ENCODE measurements around the gene NOA1.

Gene NOA1

GRCh38 chr4:56979421-56980072, 2.1 kb upstream of the NOA1 start:
- peak overlapping the region; percentile 95 for H3K9ac ChIP-seq (ENCODE audit: low read length)
- no peaks in the 10 kb centered on the region for H3K27me3 ChIP-seq (replicated peaks; ENCODE audit: control insufficient read depth, insufficient read depth, low read length)
- H3K4me1 ChIP-seq (ENCODE audit: control insufficient read depth, insufficient read depth, low read length) = peaks cover 34% of the 10 kb centered on the region
- peak overlapping the region; percentile 93 for H3K4me3 ChIP-seq (ENCODE audit: low read length)
- peak; percentile 35 for DNase-seq (ENCODE audit: low read depth)
- no peaks in the 10 kb centered on the region for H3K9me3 ChIP-seq (ENCODE audit: control insufficient read depth, low read length)
- peaks cover 6% of the 10 kb centered on the region for H3K36me3 ChIP-seq (ENCODE audit: control insufficient read depth, insufficient read depth, low read length, severe bottlenecking)

- Histone ChIP-seq H3K9ac (ENCODE audit: low read length) (peak within 1 kb of the TSS; percentile 95), H3K4me3 (ENCODE audit: low read length) (peak within 1 kb of the TSS; percentile 93), H3K27me3 (replicated peaks; ENCODE audit: control insufficient read depth, insufficient read depth, low read length) (no peaks in the 10 kb centered on the region), H3K36me3 (ENCODE audit: control insufficient read depth, insufficient read depth, low read length, severe bottlenecking) (peaks cover 10% of the 10 kb centered on the region), H3K9me3 (ENCODE audit: control insufficient read depth, low read length) (no peaks in the 10 kb centered on the region), H3K4me1 (ENCODE audit: control insufficient read depth, insufficient read depth, low read length) (peaks cover 34% of the 10 kb centered on the region)
- DNase-seq (ENCODE audit: low read depth) = peak; percentile 98
Observed at GRCh38 chr4:56978750-56979303, 1.4 kb upstream of the NOA1 start, which contains the start of gene POLR2B. Gene POLR2B (plus strand): TSS chr4:56978896. CDS start chr4:56978986, 90 bp downstream.

- Histone ChIP-seq H3K9me3 (ENCODE audit: control insufficient read depth, low read length) (peaks cover 7% of the 10 kb centered on the region), H3K9ac (ENCODE audit: low read length) (peak overlapping the region; percentile 95), H3K4me1 (ENCODE audit: control insufficient read depth, insufficient read depth, low read length) (peaks cover 28% of the 10 kb centered on the region), H3K36me3 (ENCODE audit: control insufficient read depth, insufficient read depth, low read length, severe bottlenecking) (peaks cover 29% of the 10 kb centered on the region), H3K27me3 (replicated peaks; ENCODE audit: control insufficient read depth, insufficient read depth, low read length) (no peaks in the 10 kb centered on the region), H3K4me3 (ENCODE audit: low read length) (peak overlapping the region; percentile 93)
- peak; percentile 55 for DNase-seq (ENCODE audit: low read depth)
Observed at GRCh38 chr4:56976837-56977320, 527 bp downstream of the NOA1 start.

GRCh38 chr4:56976283-56976836, 1.0 kb downstream of the NOA1 start:
- H3K4me1 ChIP-seq (ENCODE audit: control insufficient read depth, insufficient read depth, low read length) = peaks cover 22% of the 10 kb centered on the region
- H3K4me3 ChIP-seq (ENCODE audit: low read length) = peak overlapping the region; percentile 93
- H3K9me3 ChIP-seq (ENCODE audit: control insufficient read depth, low read length) = peaks cover 7% of the 10 kb centered on the region
- H3K9ac ChIP-seq (ENCODE audit: low read length) = peak overlapping the region; percentile 95
- DNase-seq (ENCODE audit: low read depth) = peak; percentile 50
- no peaks in the 10 kb centered on the region for H3K27me3 ChIP-seq (replicated peaks; ENCODE audit: control insufficient read depth, insufficient read depth, low read length)
- peaks cover 32% of the 10 kb centered on the region for H3K36me3 ChIP-seq (ENCODE audit: control insufficient read depth, insufficient read depth, low read length, severe bottlenecking)

GRCh38 chr4:56973336-56973735, 4.1 kb downstream of the NOA1 start:
- peaks cover 51% of the 10 kb centered on the region for H3K36me3 ChIP-seq (ENCODE audit: control insufficient read depth, insufficient read depth, low read length, severe bottlenecking)
- H3K4me3 ChIP-seq (ENCODE audit: low read length) = no peak overlapping the region
- peaks cover 7% of the 10 kb centered on the region for H3K9me3 ChIP-seq (ENCODE audit: control insufficient read depth, low read length)
- no peak for DNase-seq (ENCODE audit: low read depth)
- H3K4me1 ChIP-seq (ENCODE audit: control insufficient read depth, insufficient read depth, low read length) = peaks cover 7% of the 10 kb centered on the region
- no peaks in the 10 kb centered on the region for H3K27me3 ChIP-seq (replicated peaks; ENCODE audit: control insufficient read depth, insufficient read depth, low read length)
- no peak overlapping the region for H3K9ac ChIP-seq (ENCODE audit: low read length)

- no peak overlapping the region for H3K9ac ChIP-seq (ENCODE audit: low read length)
- H3K27me3 ChIP-seq (replicated peaks; ENCODE audit: control insufficient read depth, insufficient read depth, low read length) = no peaks in the 10 kb centered on the region
- H3K4me3 ChIP-seq (ENCODE audit: low read length) = no peak overlapping the region
- no peak for DNase-seq (ENCODE audit: low read depth)
- H3K9me3 ChIP-seq (ENCODE audit: control insufficient read depth, low read length) = peaks cover 7% of the 10 kb centered on the region
- peaks cover 56% of the 10 kb centered on the region for H3K36me3 ChIP-seq (ENCODE audit: control insufficient read depth, insufficient read depth, low read length, severe bottlenecking)
- peaks cover 7% of the 10 kb centered on the region for H3K4me1 ChIP-seq (ENCODE audit: control insufficient read depth, insufficient read depth, low read length)
Observed at GRCh38 chr4:56972809-56973208, 4.6 kb downstream of the NOA1 start.

- peaks cover 60% of the 10 kb centered on the region for H3K36me3 ChIP-seq (ENCODE audit: control insufficient read depth, insufficient read depth, low read length, severe bottlenecking)
Observed at GRCh38 chr4:56972389-56972788, 5.0 kb downstream of the NOA1 start.

GRCh38 chr4:56971383-56971782, 6.0 kb downstream of the NOA1 start:
- Histone ChIP-seq H3K27me3 (replicated peaks; ENCODE audit: control insufficient read depth, insufficient read depth, low read length) (no peaks in the 10 kb centered on the region), H3K9me3 (ENCODE audit: control insufficient read depth, low read length) (peaks cover 7% of the 10 kb centered on the region), H3K9ac (ENCODE audit: low read length) (no peak overlapping the region), H3K36me3 (ENCODE audit: control insufficient read depth, insufficient read depth, low read length, severe bottlenecking) (peaks cover 70% of the 10 kb centered on the region), H3K4me1 (ENCODE audit: control insufficient read depth, insufficient read depth, low read length) (peaks cover 7% of the 10 kb centered on the region), H3K4me3 (ENCODE audit: low read length) (no peak overlapping the region)
- no peak for DNase-seq (ENCODE audit: low read depth)

More at GRCh38 chr4:56972389-56972788, 5.0 kb downstream of the NOA1 start:
- DNase-seq (ENCODE audit: low read depth) = no peak
- peaks cover 7% of the 10 kb centered on the region for H3K9me3 ChIP-seq (ENCODE audit: control insufficient read depth, low read length)
- H3K4me3 ChIP-seq (ENCODE audit: low read length) = no peak overlapping the region
- no peaks in the 10 kb centered on the region for H3K27me3 ChIP-seq (replicated peaks; ENCODE audit: control insufficient read depth, insufficient read depth, low read length)
- H3K9ac ChIP-seq (ENCODE audit: low read length) = no peak overlapping the region
- peaks cover 7% of the 10 kb centered on the region for H3K4me1 ChIP-seq (ENCODE audit: control insufficient read depth, insufficient read depth, low read length)

GRCh38 chr4:56961107-56961500, 16.3 kb downstream of the NOA1 start:
- peaks cover 44% of the 10 kb centered on the region for H3K36me3 ChIP-seq (ENCODE audit: control insufficient read depth, insufficient read depth, low read length, severe bottlenecking)
- DNase-seq (ENCODE audit: low read depth) = no peak

GRCh38 chr4:56959100-56959499, 18.3 kb downstream of the NOA1 start:
- H3K4me1 ChIP-seq (ENCODE audit: control insufficient read depth, insufficient read depth, low read length) = peaks cover 21% of the 10 kb centered on the region
- H3K27me3 ChIP-seq (replicated peaks; ENCODE audit: control insufficient read depth, insufficient read depth, low read length) = no peaks in the 10 kb centered on the region
- no peak overlapping the region for H3K9ac ChIP-seq (ENCODE audit: low read length)
- peak; percentile 35 for DNase-seq (ENCODE audit: low read depth)
- no peak overlapping the region for H3K4me3 ChIP-seq (ENCODE audit: low read length)
- H3K36me3 ChIP-seq (ENCODE audit: control insufficient read depth, insufficient read depth, low read length, severe bottlenecking) = peaks cover 28% of the 10 kb centered on the region
- no peaks in the 10 kb centered on the region for H3K9me3 ChIP-seq (ENCODE audit: control insufficient read depth, low read length)

More at GRCh38 chr4:56961107-56961500, 16.3 kb downstream of the NOA1 start:
- Histone ChIP-seq H3K9ac (ENCODE audit: low read length) (no peak overlapping the region), H3K4me1 (ENCODE audit: control insufficient read depth, insufficient read depth, low read length) (peaks cover 17% of the 10 kb centered on the region), H3K4me3 (ENCODE audit: low read length) (no peak overlapping the region), H3K9me3 (ENCODE audit: control insufficient read depth, low read length) (no peaks in the 10 kb centered on the region), H3K27me3 (replicated peaks; ENCODE audit: control insufficient read depth, insufficient read depth, low read length) (no peaks in the 10 kb centered on the region)

GRCh38 chr4:56958111-56958517, 19.3 kb downstream of the NOA1 start:
- peak overlapping the region; percentile 56 for H3K4me3 ChIP-seq (ENCODE audit: low read length)
- peaks cover 21% of the 10 kb centered on the region for H3K4me1 ChIP-seq (ENCODE audit: control insufficient read depth, insufficient read depth, low read length)
- no peaks in the 10 kb centered on the region for H3K27me3 ChIP-seq (replicated peaks; ENCODE audit: control insufficient read depth, insufficient read depth, low read length)
- no peaks in the 10 kb centered on the region for H3K9me3 ChIP-seq (ENCODE audit: control insufficient read depth, low read length)
- peaks cover 19% of the 10 kb centered on the region for H3K36me3 ChIP-seq (ENCODE audit: control insufficient read depth, insufficient read depth, low read length, severe bottlenecking)
- peak; percentile 99 for DNase-seq (ENCODE audit: low read depth)
- H3K9ac ChIP-seq (ENCODE audit: low read length) = peak overlapping the region; percentile 3

Data from adipocyte (in vitro differentiated cells).